Psoas muscle (tissue), 8 donors: Measurements from ENCODE around the gene MEG3. TPM values are rescaled to one million over a fixed set of nuclear protein-coding genes. Genes with fewer than 3 reads are reported as not detected.

Experiments used
- ATAC-seq, 4 donors: fragments of 200-7000 bp; cut with Tn5 transposase; one replicate each; pipeline ENCODE4 v1.9.1; 2020; ENCODE audit warnings: moderate library complexity in 3 of 4, mild to moderate bottlenecking in 2 of 4
- DNase-seq, 2 donors: peaks; one replicate each; pipeline ENCODE4 v3.0.0-alpha.2; 2020
- H3K27ac ChIP-seq: fragments of 200-600 bp; one replicate; pipeline ENCODE4 v1.8.0; 2022
- H3K27me3 ChIP-seq, 3 donors: fragments of 200-600 bp in 1 of 3; one replicate each; pipeline versions ENCODE4 v1.6.1 to v1.8.0; 2013 to 2022; ENCODE audit warnings: low read length in 2 of 3, mild to moderate bottlenecking in 2 of 3, moderate library complexity in 1 of 3; ENCODE audit not compliant: insufficient read depth in 3 of 3
- H3K36me3 ChIP-seq, 2 donors: fragments of 200-600 bp in 1 of 2; one replicate each; pipeline versions ENCODE4 v1.6.1 to v1.8.0; 2013 to 2022; ENCODE audit warnings: low read depth in 1 of 2, mild to moderate bottlenecking in 1 of 2, moderate library complexity in 1 of 2; ENCODE audit not compliant: insufficient read depth in 1 of 2
- H3K4me1 ChIP-seq: fragments of 200-600 bp; one replicate; pipeline ENCODE4 v1.8.0; 2022
- H3K4me3 ChIP-seq: fragments of 200-600 bp; one replicate; pipeline ENCODE4 v1.8.0; 2022; ENCODE audit warnings: mild to moderate bottlenecking
- H3K9me3 ChIP-seq: fragments of 200-600 bp; one replicate; pipeline ENCODE4 v1.8.0; 2022
- WGBS, 3 donors: extraction: QIAGEN DNeasy Blood & Tissue Kit; methylation state at CpG; one replicate each; pipeline versions ENCODE4 v1.1.6 to v1.1.7; 2013; 5-methylcytosine and 5-hydroxymethylcytosine counted together
- intact Hi-C, 2 donors: fragments of 100-400 bp; cut with DNase I; formaldehyde crosslinking; loops; one replicate each; pipeline versions ENCODE4 v1.11.0 to v1.14.2; 2022
- polyA plus RNA-seq, 3 donors: library from polyadenylated mRNA; stranded (reverse); fragments of 200-250 nt; gene quantifications; one replicate each; pipeline ENCODE4 v1.2.3, GENCODE V29; 2013
- total RNA-seq, 4 donors: library from RNA; stranded (reverse); fragmentation: NEBNext Ultra II Directional in 2 of 4; extraction: Animal tissue kit (Norgen Biotek cat#: 25700) in 2 of 4; gene quantifications; one replicate each; pipeline versions ENCODE4 v1.2.1 to v1.2.4, GENCODE V29; 2021 to 2023
- TF ChIP-seq, protein P1 (sequence below): fragments of 200-600 bp; IDR thresholded peaks from one replicate; pipeline ENCODE4 v1.8.0; 2022; ENCODE audit warnings: antibody characterized with exemption
- donor health status: healthy with polysubstance abuse.
- donor health status: DM: no; HTN: no; CAD: no; lungs with moderate emphysema.
- donor health status: Bipolar disorder and iron deficiency.
- donor health status: healthy.
- donor health status: DM: yes; HTN: yes; CAD: no.
- donor health status: DM: no; HTN: no; CAD: no.
- donor health status: DM: no; HTN: no; CAD: no.
- donor health status: DM: yes; HTN: yes; CAD: no.

MEG3 gene
- total and polyA plus RNA-seq, 7 donors: 17.8 to 52.6 (median 24.9) TPM

DNA sequence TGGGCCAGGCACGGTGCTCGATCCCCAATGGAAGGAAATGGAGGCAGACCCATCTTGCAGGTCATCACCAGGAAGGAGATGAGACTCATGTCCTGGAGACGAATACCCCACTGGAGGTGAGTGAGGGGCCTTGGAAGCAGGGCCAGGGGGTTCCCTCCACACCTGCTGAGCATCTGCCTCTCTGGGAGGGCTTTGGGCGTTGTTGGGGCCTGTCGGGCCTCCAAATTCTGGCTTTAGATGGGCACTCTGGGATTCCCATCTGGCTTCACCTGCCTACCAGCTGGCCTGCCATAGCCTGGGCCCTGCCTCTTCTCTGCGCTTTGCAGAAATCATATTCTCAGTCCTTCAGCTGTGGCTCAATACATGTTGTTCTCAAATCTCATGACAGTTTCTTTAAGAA lies 63.7 kb downstream of the MEG3 start:
- DNase-seq (peak in 1 of 2 donors; percentile 19), ATAC-seq (no peak)
- H3K4me3 ChIP-seq: no peak overlapping the region
- TF ChIP-seq, protein P1, sequence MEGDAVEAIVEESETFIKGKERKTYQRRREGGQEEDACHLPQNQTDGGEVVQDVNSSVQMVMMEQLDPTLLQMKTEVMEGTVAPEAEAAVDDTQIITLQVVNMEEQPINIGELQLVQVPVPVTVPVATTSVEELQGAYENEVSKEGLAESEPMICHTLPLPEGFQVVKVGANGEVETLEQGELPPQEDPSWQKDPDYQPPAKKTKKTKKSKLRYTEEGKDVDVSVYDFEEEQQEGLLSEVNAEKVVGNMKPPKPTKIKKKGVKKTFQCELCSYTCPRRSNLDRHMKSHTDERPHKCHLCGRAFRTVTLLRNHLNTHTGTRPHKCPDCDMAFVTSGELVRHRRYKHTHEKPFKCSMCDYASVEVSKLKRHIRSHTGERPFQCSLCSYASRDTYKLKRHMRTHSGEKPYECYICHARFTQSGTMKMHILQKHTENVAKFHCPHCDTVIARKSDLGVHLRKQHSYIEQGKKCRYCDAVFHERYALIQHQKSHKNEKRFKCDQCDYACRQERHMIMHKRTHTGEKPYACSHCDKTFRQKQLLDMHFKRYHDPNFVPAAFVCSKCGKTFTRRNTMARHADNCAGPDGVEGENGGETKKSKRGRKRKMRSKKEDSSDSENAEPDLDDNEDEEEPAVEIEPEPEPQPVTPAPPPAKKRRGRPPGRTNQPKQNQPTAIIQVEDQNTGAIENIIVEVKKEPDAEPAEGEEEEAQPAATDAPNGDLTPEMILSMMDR: no peak
- no peaks in the 10 kb centered on the region for H3K36me3 ChIP-seq
- no peak overlapping the region for H3K27ac ChIP-seq
- WGBS, 3 donors: 86 to 93% (median 86%) methylated on average over 6 of the region's 6 CpGs
- H3K9me3 ChIP-seq: no peaks in the 10 kb centered on the region
- peaks cover 0 to 5% (median 4%) of the 10 kb centered on the region in 3 donors for H3K27me3 ChIP-seq
- intact Hi-C loops: no loop called here
- no peaks in the 10 kb centered on the region for H3K4me1 ChIP-seq

DNA sequence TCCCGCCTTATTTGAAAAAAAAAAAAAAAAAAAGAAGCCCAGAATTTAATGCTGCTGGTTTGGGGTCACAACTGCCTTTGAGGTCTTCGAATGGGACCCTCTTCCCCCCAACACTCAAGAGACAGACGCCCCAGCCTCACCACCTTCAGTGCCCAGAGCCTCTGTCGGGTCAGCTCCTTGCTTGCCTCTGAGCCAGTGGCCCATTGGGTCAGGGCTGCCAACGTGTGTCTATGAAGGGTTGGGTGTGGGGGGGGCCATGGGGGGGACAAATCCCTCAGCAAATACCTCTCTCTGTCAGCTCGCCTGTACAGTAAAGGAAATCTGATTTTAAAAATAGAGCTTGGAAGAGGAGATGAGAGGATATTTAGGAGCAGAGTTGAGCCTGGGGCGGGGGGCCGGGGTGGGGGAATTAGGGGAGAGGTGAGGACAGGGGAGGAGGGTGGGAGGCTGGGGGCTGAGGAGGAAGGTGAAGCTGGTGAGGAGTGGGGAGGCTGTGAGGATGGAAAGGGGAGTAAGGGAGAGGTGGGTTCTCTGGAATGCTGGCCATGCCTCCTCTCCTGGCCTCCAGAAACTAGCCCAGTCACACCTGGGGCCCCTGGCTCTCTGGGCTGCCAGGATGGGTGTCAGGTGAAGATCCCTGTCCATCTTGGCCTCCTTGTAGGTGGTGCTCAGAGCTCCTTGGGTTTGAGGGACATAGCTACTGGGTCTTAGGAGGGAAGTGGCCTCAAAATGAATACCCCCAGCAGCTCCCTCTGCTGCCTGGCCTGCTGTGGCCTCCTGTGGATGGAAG lies 64.3 kb downstream of the MEG3 start:
- TF ChIP-seq, protein P1: no peak
- Histone ChIP-seq H3K4me1 (no peaks in the 10 kb centered on the region), H3K27ac (no peak overlapping the region), H3K4me3 (no peak overlapping the region), H3K27me3 (peaks cover 0 to 5% (median 3%) of the 10 kb centered on the region in 3 donors), H3K9me3 (no peaks in the 10 kb centered on the region), H3K36me3 (no peaks in the 10 kb centered on the region)
- intact Hi-C loops: no loop called here
- no peak for ATAC-seq
- peak in 1 of 2 donors; percentile 26 for DNase-seq
- WGBS, 3 donors: 81 to 88% (median 83%) methylated on average over 8 of the region's 8 CpGs

DNA sequence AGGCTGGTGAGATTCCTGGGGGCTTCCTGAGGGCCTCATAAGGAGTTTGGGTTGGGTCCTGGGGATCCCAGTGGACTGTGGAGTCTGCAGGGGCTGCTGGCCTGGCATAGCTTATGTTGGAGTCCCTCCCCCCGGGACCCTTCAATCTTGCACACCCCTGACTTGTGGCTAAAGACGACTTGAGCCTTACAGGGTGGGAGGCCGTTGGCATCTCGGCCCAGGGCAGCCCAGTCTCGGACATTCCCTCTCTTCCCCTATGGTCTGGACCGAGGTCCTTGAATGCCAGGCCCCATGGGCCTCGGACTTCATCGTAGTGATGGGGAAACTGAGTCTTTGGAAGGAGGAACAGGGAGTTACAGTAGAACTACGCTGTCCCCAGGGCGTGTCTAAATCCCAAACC lies 65.1 kb downstream of the MEG3 start:
- no peaks in the 10 kb centered on the region for H3K36me3 ChIP-seq
- H3K4me1 ChIP-seq: no peaks in the 10 kb centered on the region
- TF ChIP-seq, protein P1: no peak
- intact Hi-C loops: no loop called here
- H3K27ac ChIP-seq: no peak overlapping the region
- peaks cover 0 to 3% (median under 1%) of the 10 kb centered on the region in 3 donors for H3K27me3 ChIP-seq
- no peak for ATAC-seq
- 87 to 91% (median 89%) methylated on average over 10 of the region's 10 CpGs for WGBS, 3 donors
- no peaks in the 10 kb centered on the region for H3K9me3 ChIP-seq
- peak in 1 of 2 donors; percentile 15 for DNase-seq
- no peak overlapping the region for H3K4me3 ChIP-seq

DNA sequence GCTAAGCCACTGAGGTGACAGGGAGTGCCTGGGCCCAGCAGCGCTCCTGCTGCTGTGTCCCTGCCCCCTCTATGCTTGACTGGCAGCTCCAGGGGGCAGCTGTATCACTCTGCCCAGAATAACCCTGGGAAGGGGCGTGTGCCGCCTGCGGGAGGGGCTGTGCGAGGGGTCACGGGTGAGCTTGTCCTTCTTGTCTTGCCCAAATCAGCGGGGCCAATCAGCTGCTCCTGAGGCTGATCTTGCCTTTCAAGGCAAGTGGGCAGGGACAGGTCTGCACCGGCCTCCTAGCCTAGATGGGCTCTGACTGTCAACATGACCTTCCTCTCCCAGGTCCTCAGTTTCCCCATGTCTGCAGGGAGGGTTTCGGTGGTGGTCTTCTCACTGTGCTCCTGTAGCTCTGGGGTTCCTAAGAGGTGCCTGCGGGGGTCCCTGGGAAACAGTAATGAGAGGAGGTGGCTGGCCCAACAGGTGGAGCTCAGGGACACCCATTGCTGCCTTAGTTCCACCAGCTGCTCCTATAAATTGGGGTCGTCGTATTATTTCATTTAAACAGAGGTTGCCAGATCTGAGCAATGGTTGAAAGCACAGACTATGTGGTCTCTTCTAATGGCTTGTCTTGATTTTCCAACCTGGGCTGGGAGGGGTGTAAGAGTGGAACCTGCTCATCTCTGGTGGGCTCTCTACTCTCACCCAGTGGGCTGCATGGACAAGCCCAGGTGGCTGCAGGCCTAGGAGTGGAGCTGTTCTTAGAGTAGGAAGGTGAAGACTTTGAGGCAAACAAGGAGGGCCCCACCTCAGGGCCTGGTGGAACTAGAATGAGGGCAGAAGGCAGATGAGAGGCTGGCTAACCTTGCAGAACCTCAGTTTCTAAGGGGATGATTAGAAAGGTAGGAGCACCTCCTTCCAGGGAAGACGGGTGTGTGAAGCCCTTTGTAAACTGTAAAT lies 65.9 kb downstream of the MEG3 start:
- Histone ChIP-seq H3K36me3 (no peaks in the 10 kb centered on the region), H3K27me3 (peaks cover 0 to 5% (median 3%) of the 10 kb centered on the region in 3 donors), H3K4me3 (no peak overlapping the region), H3K27ac (no peak overlapping the region), H3K4me1 (no peaks in the 10 kb centered on the region), H3K9me3 (no peaks in the 10 kb centered on the region)
- TF ChIP-seq, protein P1: no peak
- intact Hi-C loops: no loop called here
- DNase-seq (peak in 1 of 2 donors; percentile 26), ATAC-seq (no peak)
- 90 to 93% (median 90%) methylated on average over 13 of the region's 13 CpGs for WGBS, 3 donors
